KMS-11 (cell line): ENCODE results near the gene FXYD5.
A peak's percentile ranks its signal among the peaks of the same experiment; 100 is the strongest.

Source experiments
- H2AFZ ChIP-seq: fragments of 200-600 bp; sonication (generic); 2 replicates; pipeline ENCODE4 v1.6.1; 2016; ENCODE audit warnings: antibody characterized with exemption, mixed run types, low read depth
- H3K27ac ChIP-seq: fragments of 200-600 bp; sonication (generic); 2 replicates; pipeline ENCODE4 v1.6.1; 2016; ENCODE audit warnings: mild to moderate bottlenecking, mixed run types
- H3K27me3 ChIP-seq: fragments of 200-600 bp; sonication (generic); 2 replicates; pipeline ENCODE4 v1.6.1; 2017; ENCODE audit warnings: mild to moderate bottlenecking, low read depth, mixed run types, moderate library complexity; ENCODE audit not compliant: insufficient read depth
- H3K36me3 ChIP-seq: fragments of 200-600 bp; sonication (generic); 2 replicates; pipeline ENCODE4 v1.6.1; 2017; ENCODE audit warnings: mild to moderate bottlenecking, mixed run types; ENCODE audit not compliant: insufficient read depth
- H3K4me1 ChIP-seq: fragments of 200-600 bp; sonication (generic); 2 replicates; pipeline ENCODE4 v1.6.1; 2016; ENCODE audit warnings: mild to moderate bottlenecking, low read depth, mixed run types; ENCODE audit not compliant: poor library complexity, severe bottlenecking
- H3K4me2 ChIP-seq: fragments of 200-600 bp; sonication (generic); 2 replicates; pipeline ENCODE4 v1.7.0; 2016; ENCODE audit warnings: mild to moderate bottlenecking, mixed run types
- H3K4me3 ChIP-seq: fragments of 200-600 bp; sonication (generic); IDR thresholded peaks from 2 replicates; pipeline ENCODE4 v1.6.1; 2017; ENCODE audit warnings: low read depth, low read length, mixed read lengths; ENCODE audit not compliant: insufficient read depth
- H3K79me2 ChIP-seq: fragments of 200-600 bp; sonication (generic); 2 replicates; pipeline ENCODE4 v1.6.1; 2016; ENCODE audit warnings: low read depth, mixed run types; ENCODE audit not compliant: insufficient read depth
- H3K9ac ChIP-seq: fragments of 200-600 bp; sonication (generic); 2 replicates; pipeline ENCODE4 v1.6.1; 2016; ENCODE audit warnings: mild to moderate bottlenecking, mixed run types
- H4K20me1 ChIP-seq: fragments of 200-600 bp; sonication (generic); 2 replicates; pipeline ENCODE4 v1.6.1; 2016; ENCODE audit warnings: mild to moderate bottlenecking, mixed run types; ENCODE audit not compliant: insufficient read depth
- TF ChIP-seq, protein P1 (sequence below): fragments of 200-600 bp; sonication (generic); conservative IDR thresholded peaks from 2 replicates; pipeline ENCODE4 v1.6.1; 2017; ENCODE audit warnings: low read depth, mild to moderate bottlenecking, antibody characterized with exemption, low read length, moderate library complexity, mixed read lengths

The FXYD5 gene

GRCh38 chr19:35154525-35155406 is at the start of gene FXYD5:
FXYD5 (plus strand) TSS chr19:35154735; CDS start chr19:35155551, 816 bp downstream.
- H3K4me3 ChIP-seq, result peak within 1 kb of the TSS; percentile 22
- H3K27me3 ChIP-seq, result no peaks in the 10 kb centered on the region; the same call in 1 of the 2 replicates
- peak within 1 kb of the TSS; percentile 86 for H3K4me2 ChIP-seq
- peaks cover 12% of the 10 kb centered on the region for H3K4me1 ChIP-seq
- H3K27ac ChIP-seq, result peak within 1 kb of the TSS; percentile 19
- H3K36me3 ChIP-seq, result peaks cover 4% of the 10 kb centered on the region; the same call in 1 of the 2 replicates
- peak within 1 kb of the TSS; percentile 96 for H2AFZ ChIP-seq
- peak within 1 kb of the TSS; percentile 73 for H3K9ac ChIP-seq
- TF ChIP-seq, protein P1, sequence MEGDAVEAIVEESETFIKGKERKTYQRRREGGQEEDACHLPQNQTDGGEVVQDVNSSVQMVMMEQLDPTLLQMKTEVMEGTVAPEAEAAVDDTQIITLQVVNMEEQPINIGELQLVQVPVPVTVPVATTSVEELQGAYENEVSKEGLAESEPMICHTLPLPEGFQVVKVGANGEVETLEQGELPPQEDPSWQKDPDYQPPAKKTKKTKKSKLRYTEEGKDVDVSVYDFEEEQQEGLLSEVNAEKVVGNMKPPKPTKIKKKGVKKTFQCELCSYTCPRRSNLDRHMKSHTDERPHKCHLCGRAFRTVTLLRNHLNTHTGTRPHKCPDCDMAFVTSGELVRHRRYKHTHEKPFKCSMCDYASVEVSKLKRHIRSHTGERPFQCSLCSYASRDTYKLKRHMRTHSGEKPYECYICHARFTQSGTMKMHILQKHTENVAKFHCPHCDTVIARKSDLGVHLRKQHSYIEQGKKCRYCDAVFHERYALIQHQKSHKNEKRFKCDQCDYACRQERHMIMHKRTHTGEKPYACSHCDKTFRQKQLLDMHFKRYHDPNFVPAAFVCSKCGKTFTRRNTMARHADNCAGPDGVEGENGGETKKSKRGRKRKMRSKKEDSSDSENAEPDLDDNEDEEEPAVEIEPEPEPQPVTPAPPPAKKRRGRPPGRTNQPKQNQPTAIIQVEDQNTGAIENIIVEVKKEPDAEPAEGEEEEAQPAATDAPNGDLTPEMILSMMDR, result no peak
- peaks cover 21% of the 10 kb centered on the region for H3K79me2 ChIP-seq
- no peaks in the 10 kb centered on the region for H4K20me1 ChIP-seq

- Histone ChIP-seq H3K36me3 (no peaks in the 10 kb centered on the region), H4K20me1 (no peaks in the 10 kb centered on the region), H3K4me2 (no peak overlapping the region), H3K79me2 (no peaks in the 10 kb centered on the region), H3K4me1 (no peaks in the 10 kb centered on the region), H3K27me3 (peaks cover 11% of the 10 kb centered on the region; the same call in 1 of the 2 replicates), H2AFZ (no peak overlapping the region), H3K4me3 (no peak overlapping the region), H3K9ac (no peak overlapping the region), H3K27ac (no peak overlapping the region)
- TF ChIP-seq, protein P1, result no peak
These were observed 49.5 kb upstream of the FXYD5 start for GRCh38 chr19:35105047-35105410.

DNA sequence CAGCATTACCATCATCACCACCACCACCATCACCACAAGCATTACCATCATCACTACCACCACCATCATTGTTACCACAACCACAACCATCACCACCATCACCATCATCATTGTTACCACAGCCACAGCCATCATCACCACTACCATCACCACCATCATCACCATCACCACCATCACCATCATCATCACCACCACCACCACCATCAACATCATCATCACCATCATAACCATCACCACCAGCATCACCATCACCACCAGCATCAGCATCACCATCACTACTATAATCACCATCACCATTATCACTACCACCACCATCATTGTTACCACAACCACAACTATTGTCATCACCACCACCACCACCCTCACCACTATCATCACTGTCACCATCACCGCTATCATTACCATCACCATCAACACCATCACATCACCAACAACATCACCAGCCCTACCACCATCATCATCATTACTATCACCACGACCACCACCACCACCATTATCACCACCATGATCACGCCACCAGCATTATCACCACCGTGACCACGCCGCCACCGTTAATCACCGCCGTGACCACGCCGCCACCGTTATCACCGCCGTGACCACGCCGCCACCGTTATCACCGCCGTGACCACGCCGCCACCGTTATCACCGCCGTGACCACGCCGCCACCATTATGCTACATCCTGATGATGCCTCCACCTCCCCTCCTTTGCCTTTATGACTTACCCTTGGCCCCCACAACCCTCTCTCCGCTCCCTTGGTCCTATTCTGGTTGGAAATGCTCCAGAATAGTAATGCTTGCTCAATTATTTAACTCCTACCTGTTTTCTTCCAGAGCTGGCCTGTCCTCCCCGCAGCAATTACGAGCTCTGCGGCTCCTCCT is 48.9 kb upstream of the FXYD5 start:
- Histone ChIP-seq H2AFZ (no peak overlapping the region), H3K79me2 (no peaks in the 10 kb centered on the region), H4K20me1 (no peaks in the 10 kb centered on the region), H3K9ac (no peak overlapping the region), H3K4me3 (no peak overlapping the region), H3K36me3 (no peaks in the 10 kb centered on the region), H3K27ac (no peak overlapping the region), H3K4me1 (no peaks in the 10 kb centered on the region), H3K27me3 (peaks cover 12% of the 10 kb centered on the region; the same call in 1 of the 2 replicates), H3K4me2 (no peak overlapping the region)
- TF ChIP-seq, protein P1, result no peak

GRCh38 chr19:35106291-35106583 is 48.3 kb upstream of the FXYD5 start:
- TF ChIP-seq, protein P1, result no peak
- Histone ChIP-seq H3K79me2 (no peaks in the 10 kb centered on the region), H3K27me3 (peaks cover 15% of the 10 kb centered on the region; the same call in 1 of the 2 replicates), H4K20me1 (no peaks in the 10 kb centered on the region), H3K4me3 (no peak overlapping the region), H3K4me1 (no peaks in the 10 kb centered on the region), H2AFZ (no peak overlapping the region), H3K36me3 (no peaks in the 10 kb centered on the region), H3K9ac (no peak overlapping the region), H3K27ac (no peak overlapping the region), H3K4me2 (no peak overlapping the region)
